HCT116 (cell line): Measurements from ENCODE around the gene HBA1. TPM values are rescaled to one million over a fixed set of nuclear protein-coding genes. Genes with fewer than 3 reads are reported as not detected.

Experiments
- ATAC-seq: fragments of 200-7000 bp; cut with Tn5 transposase; 2 replicates; pipeline ENCODE4 v1.9.1; 2020; ENCODE audit warnings: mild to moderate bottlenecking, moderate library complexity
- BruUV-seq: library from RNA; stranded (reverse); fragments of 400-500 nt; replicated peaks from 2 replicates; lab custom pipeline; 2021; lab: Mats Ljungman, UMichigan
- CTCF ChIA-PET: fragments of 300-600 bp; sonication (Branson Sonifier 250); formaldehyde crosslinking; loops from one replicate; lab custom pipeline; 2021; ENCODE audit warnings: antibody characterized with exemption; lab: Charles Lee
- POLR2A ChIA-PET: fragments of 300-600, 350-600 bp; sonication (Branson Sonifier 250); formaldehyde crosslinking; loops from one replicate; lab custom pipeline; 2021; ENCODE audit warnings: antibody characterized with exemption; lab: Charles Lee
- RAD21 ChIA-PET, 2 experiments: fragments of 300-600 bp; sonication (Branson Sonifier 250); formaldehyde crosslinking; loops; one replicate each; lab custom pipeline; 2023; ENCODE audit warnings: low total read pairs in 2 of 2; ENCODE audit not compliant: uncharacterized antibody in 2 of 2, unreplicated experiment in 2 of 2, low non-redundant PET in 1 of 2; lab: Charles Lee
- DNase-seq: peaks from one replicate; pipeline ENCODE4 v3.0.0-alpha.2; 2010; ENCODE audit warnings: low read depth, low spot score
- H2AFZ ChIP-seq: fragments of 200-600 bp; shearing (Covaris generic), sonication (generic); 2 replicates; pipeline ENCODE4 v1.6.1; 2017; ENCODE audit warnings: low read depth, mixed run types, mixed read lengths, antibody characterized with exemption, low read length; ENCODE audit not compliant: poor library complexity, severe bottlenecking
- H3K27ac ChIP-seq: 2 replicates; pipeline ENCODE4 v1.5.1; 2012; ENCODE audit warnings: low read depth, low read length
- H3K27me3 ChIP-seq: fragments of 200-600 bp; sonication (generic); 2 replicates; pipeline ENCODE4 v1.6.1; 2016; ENCODE audit warnings: mixed run types, low read length, mixed read lengths; ENCODE audit not compliant: insufficient read depth
- H3K36me3 ChIP-seq, 2 experiments: fragments of 200-500 bp in 1 of 2; fragments of 200-600 bp in 1 of 2; sonication (Bioruptor generic) in 1 of 2; sonication (generic) in 1 of 2; 2 replicates each; pipeline versions ENCODE4 v1.5.1 to v1.6.1; 2014 to 2016; ENCODE audit warnings: low read length in 2 of 2, inconsistent platforms in 1 of 2, mixed read lengths in 1 of 2, mixed run types in 1 of 2; ENCODE audit not compliant: insufficient read depth in 2 of 2, control insufficient read depth in 1 of 2
- H3K4me1 ChIP-seq, 2 experiments: fragments of 200-600 bp in 1 of 2; sonication (generic) in 1 of 2; 2 replicates each; pipeline versions ENCODE4 v1.5.1 to v1.6.1; 2012 to 2017; ENCODE audit warnings: low read length in 2 of 2, inconsistent platforms in 1 of 2, mild to moderate bottlenecking in 1 of 2, mixed read lengths in 1 of 2, mixed run types in 1 of 2, moderate library complexity in 1 of 2; ENCODE audit not compliant: insufficient read depth in 2 of 2, control insufficient read depth in 1 of 2
- H3K4me2 ChIP-seq: fragments of 200-600 bp; sonication (generic); 2 replicates; pipeline ENCODE4 v1.6.1; 2017; ENCODE audit warnings: mixed run types, low read length, mixed read lengths
- H3K4me3 ChIP-seq, 2 experiments: fragments of 200-600 bp in 1 of 2; sonication (generic) in 1 of 2; replicated peaks in 1 of 2; 2 replicates each; pipeline ENCODE4 v1.5.1; 2011 to 2016; ENCODE audit warnings: low read length in 2 of 2, control low read depth in 1 of 2, low read depth in 1 of 2, mild to moderate bottlenecking in 1 of 2, mixed read lengths in 1 of 2, mixed run types in 1 of 2
- H3K79me2 ChIP-seq: fragments of 200-600 bp; sonication (generic); 2 replicates; pipeline ENCODE4 v1.6.1; 2017; ENCODE audit warnings: mild to moderate bottlenecking, mixed run types, low read length, moderate library complexity, mixed read lengths; ENCODE audit not compliant: insufficient read depth
- H3K9ac ChIP-seq: fragments of 200-600 bp; sonication (generic); 2 replicates; pipeline ENCODE4 v1.6.1; 2016; ENCODE audit warnings: low read length, mixed read lengths
- H3K9me2 ChIP-seq: fragments of 200-600 bp; sonication (generic), shearing (Covaris generic); 2 replicates; pipeline ENCODE4 v1.6.1; 2017; ENCODE audit warnings: mixed run types, mild to moderate bottlenecking, moderate library complexity; ENCODE audit not compliant: insufficient read depth
- H3K9me3 ChIP-seq, 2 experiments: fragments of 200-500 bp in 1 of 2; fragments of 200-600 bp in 1 of 2; sonication (Bioruptor generic) in 1 of 2; sonication (generic) in 1 of 2; 2 replicates each; pipeline ENCODE4 v1.6.1; 2014 to 2017; ENCODE audit warnings: low read length in 2 of 2, mixed read lengths in 2 of 2, inconsistent platforms in 1 of 2, low read depth in 1 of 2, mild to moderate bottlenecking in 1 of 2, mixed run types in 1 of 2, moderate library complexity in 1 of 2; ENCODE audit not compliant: control insufficient read depth in 1 of 2, insufficient read depth in 1 of 2
- H4K20me1 ChIP-seq: fragments of 200-600 bp; sonication (generic), shearing (Covaris generic); 2 replicates; pipeline ENCODE4 v1.6.1; 2017; ENCODE audit warnings: mixed run types, mild to moderate bottlenecking, moderate library complexity; ENCODE audit not compliant: insufficient read depth
- CEBPB ChIP-seq: IDR thresholded peaks from 2 replicates; pipeline ENCODE4 v1.6.1; 2012; ENCODE audit warnings: low read depth
- EZH2 ChIP-seq: fragments of 200-600 bp; sonication (generic); IDR thresholded peaks from 2 replicates; pipeline ENCODE4 v1.6.1; 2017; ENCODE audit warnings: antibody characterized with exemption, mixed run types
- EZH2phosphoT487 ChIP-seq: fragments of 200-600 bp; IDR thresholded peaks from 2 replicates; pipeline ENCODE4 v1.6.1; 2018; ENCODE audit warnings: antibody characterized with exemption, borderline replicate concordance
- POLR2AphosphoS5 ChIP-seq: IDR thresholded peaks from 2 replicates; pipeline ENCODE4 v1.6.1; 2011; ENCODE audit warnings: mild to moderate bottlenecking, low read depth, low read length, moderate library complexity
- REST ChIP-seq: IDR thresholded peaks from 2 replicates; pipeline ENCODE4 v1.6.1; 2012; ENCODE audit warnings: low read depth
- YY1 ChIP-seq: IDR thresholded peaks from 2 replicates; pipeline ENCODE4 v1.6.1; 2011; ENCODE audit warnings: low read length, low read depth, moderate library complexity, mild to moderate bottlenecking; ENCODE audit not compliant: insufficient replicate concordance; ENCODE audit errors: extremely low read depth
- intact Hi-C: fragments of 100-400 bp; cut with micrococcal nuclease; formaldehyde crosslinking; loops from 2 replicates; pipeline ENCODE4 v1.10.0; 2022
- total RNA-seq: library from RNA; stranded (reverse); gene quantifications from one replicate; pipeline ENCODE4 v1.2.1, GENCODE V29; 2021; ENCODE audit not compliant: unreplicated experiment

The HBA1 gene
- total RNA-seq, 1 experiment from 2014 or later = 4.9 TPM

- CTCF ChIA-PET = no interaction called here
- no peaks in the 10 kb centered on the region for H3K9me3 ChIP-seq
- DNase-seq = no peak
These were observed 10.8 kb downstream of the HBA1 start for GRCh38 chr16:187330-187729.

More at GRCh38 chr16:187330-187729, 10.8 kb downstream of the HBA1 start:
- ATAC-seq = no peak
- intact Hi-C loops = no loop called here
- H3K9ac ChIP-seq = no peak overlapping the region
- H3K27ac ChIP-seq = no peak overlapping the region
- H3K9me2 ChIP-seq = no peaks in the 10 kb centered on the region
- H3K4me3 ChIP-seq = no peak overlapping the region
- TF ChIP-seq REST (no peak), CEBPB (no peak), YY1 (no peak), EZH2 (no peak), POLR2AphosphoS5 (no peak), EZH2phosphoT487 (no peak)
- RAD21 ChIA-PET = no interaction called here
- POLR2A ChIA-PET = no interaction called here
- no peaks in the 10 kb centered on the region for H3K4me1 ChIP-seq
- no peak overlapping the region for H2AFZ ChIP-seq
- no peaks in the 10 kb centered on the region for H3K27me3 ChIP-seq
- no TSS peak for BruUV-seq
- no peak overlapping the region for H3K4me2 ChIP-seq
- H4K20me1 ChIP-seq = no peaks in the 10 kb centered on the region
- H3K79me2 ChIP-seq = no peaks in the 10 kb centered on the region
- H3K36me3 ChIP-seq = peaks cover 0 to 4% of the 10 kb centered on the region in 2 experiments; a peak in 3 of 4 replicates
